Liver (tissue), 9 donors: ENCODE data around the gene SLC34A3. TPM values are rescaled to one million over a fixed set of nuclear protein-coding genes. Genes with fewer than 3 reads are reported as not detected.

Source experiments
- DNase-seq: peaks from one replicate; pipeline ENCODE4 v3.0.0-alpha.2; 2017; ENCODE audit warnings: low spot score
- H3K27ac ChIP-seq, 2 donors: one replicate each; pipeline ENCODE4 v1.7.0; 2013; ENCODE audit warnings: inconsistent platforms in 2 of 2, low read length in 2 of 2, control low read depth in 1 of 2, low read depth in 1 of 2, mild to moderate bottlenecking in 1 of 2
- H3K27me3 ChIP-seq, 4 donors: one replicate each; pipeline versions ENCODE4 v1.6.1 to v1.7.0; 2013; ENCODE audit warnings: low read length in 3 of 4, inconsistent platforms in 1 of 4, mild to moderate bottlenecking in 1 of 4, moderate library complexity in 1 of 4; ENCODE audit not compliant: control insufficient read depth in 4 of 4, insufficient read depth in 4 of 4
- H3K36me3 ChIP-seq, 4 donors: one replicate each; pipeline versions ENCODE4 v1.6.1 to v1.7.0; 2013; ENCODE audit warnings: low read length in 3 of 4, mild to moderate bottlenecking in 3 of 4, low read depth in 1 of 4, moderate library complexity in 1 of 4; ENCODE audit not compliant: control insufficient read depth in 4 of 4, insufficient read depth in 3 of 4
- H3K4me1 ChIP-seq, 4 donors: one replicate each; pipeline versions ENCODE4 v1.6.1 to v1.7.0; 2013; ENCODE audit warnings: low read length in 3 of 4, mild to moderate bottlenecking in 3 of 4, moderate library complexity in 1 of 4; ENCODE audit not compliant: control insufficient read depth in 4 of 4, insufficient read depth in 4 of 4
- H3K4me3 ChIP-seq, 3 donors: one replicate each; pipeline versions ENCODE4 v1.6.1 to v1.7.0; 2013; ENCODE audit warnings: low read length in 3 of 3, control low read depth in 1 of 3, low read depth in 1 of 3, mild to moderate bottlenecking in 1 of 3
- H3K9ac ChIP-seq, 2 donors: one replicate each; pipeline ENCODE4 v1.7.0; 2013; ENCODE audit warnings: low read length in 2 of 2, mild to moderate bottlenecking in 2 of 2, moderate library complexity in 2 of 2, control low read depth in 1 of 2, low read depth in 1 of 2
- H3K9me3 ChIP-seq, 4 donors: one replicate each; pipeline versions ENCODE4 v1.6.1 to v1.7.0; 2013; ENCODE audit warnings: low read length in 3 of 4; ENCODE audit not compliant: control insufficient read depth in 4 of 4
- EGR1 ChIP-seq, 2 donors: IDR thresholded peaks; 2 replicates each; pipeline ENCODE4 v1.6.1; 2016 to 2018; ENCODE audit warnings: antibody characterized with exemption in 2 of 2, low read depth in 2 of 2
- FOXA1 ChIP-seq: IDR thresholded peaks from 2 replicates; pipeline ENCODE4 v1.6.1; 2016; ENCODE audit warnings: antibody characterized with exemption
- FOXA2 ChIP-seq: IDR thresholded peaks from 2 replicates; pipeline ENCODE4 v1.6.1; 2016; ENCODE audit warnings: antibody characterized with exemption
- GABPA ChIP-seq, 2 donors: IDR thresholded peaks in 1 of 2; conservative IDR thresholded peaks in 1 of 2; 2 replicates each; pipeline ENCODE4 v1.6.1; 2016; ENCODE audit warnings: antibody characterized with exemption in 2 of 2, mild to moderate bottlenecking in 1 of 2, moderate library complexity in 1 of 2
- HNF4A ChIP-seq, 2 donors: conservative IDR thresholded peaks; 2 replicates each; pipeline ENCODE4 v1.6.1; 2016; ENCODE audit warnings: antibody characterized with exemption in 2 of 2, mild to moderate bottlenecking in 2 of 2
- HNF4G ChIP-seq: IDR thresholded peaks from 2 replicates; pipeline ENCODE4 v1.6.1; 2016; ENCODE audit warnings: antibody characterized with exemption
- JUND ChIP-seq, 2 donors: IDR thresholded peaks; 2 replicates each; pipeline ENCODE4 v1.6.1; 2016; ENCODE audit warnings: antibody characterized with exemption in 2 of 2
- NR2F2 ChIP-seq: IDR thresholded peaks from 2 replicates; pipeline ENCODE4 v1.6.1; 2016; ENCODE audit warnings: antibody characterized with exemption
- RAD21 ChIP-seq, 2 donors: IDR thresholded peaks; 2 replicates each; pipeline ENCODE4 v1.6.1; 2016; ENCODE audit warnings: antibody characterized with exemption in 2 of 2, mild to moderate bottlenecking in 2 of 2
- SP1 ChIP-seq: IDR thresholded peaks from 2 replicates; pipeline ENCODE4 v1.6.1; 2018; ENCODE audit warnings: antibody characterized with exemption, mild to moderate bottlenecking
- TAF1 ChIP-seq: conservative IDR thresholded peaks from 2 replicates; pipeline ENCODE4 v1.6.1; 2016; ENCODE audit warnings: antibody characterized with exemption, mild to moderate bottlenecking
- YY1 ChIP-seq: IDR thresholded peaks from 2 replicates; pipeline ENCODE4 v1.6.1; 2016; ENCODE audit warnings: antibody characterized with exemption, mild to moderate bottlenecking
- whole genome bisulfite sequencing: extraction: QIAGEN DNeasy Blood & Tissue Kit; methylation state at CpG from one replicate; pipeline ENCODE4 v1.1.7; 2013; 5-methylcytosine and 5-hydroxymethylcytosine counted together
- polyA plus RNA-seq, 2 donors: library from polyadenylated mRNA; stranded (reverse) in 1 of 2; unstranded in 1 of 2; fragments of 200-250 nt in 1 of 2; fragments of >200 nt in 1 of 2; fragmentation: Nextera tagmentation in 1 of 2; extraction: Ambion mirVana in 1 of 2; gene quantifications; one replicate each; pipeline versions ENCODE4 v1.2.1 to v1.2.3, GENCODE V29; 2013 to 2015
- total RNA-seq, 2 donors: library from RNA; depleted of rRNA; stranded (reverse); fragments of >200 nt; gene quantifications; one replicate each; pipeline ENCODE4 v1.2.3, GENCODE V29; 2014
- TF ChIP-seq, protein P1 (sequence below): IDR thresholded peaks from 2 replicates; pipeline ENCODE4 v1.6.1; 2016; ENCODE audit warnings: antibody characterized with exemption
- TF ChIP-seq, protein P2 (sequence below): IDR thresholded peaks from 2 replicates; pipeline ENCODE4 v1.6.1; 2016; ENCODE audit warnings: antibody characterized with exemption, mild to moderate bottlenecking
- TF ChIP-seq, protein P3 (sequence below): IDR thresholded peaks from 2 replicates; pipeline ENCODE4 v1.6.1; 2016; ENCODE audit warnings: antibody characterized with exemption
- donor health status: healthy.
- donor health status: healthy.
- donor health status: healthy.
- donor health status: healthy.
- donor health status: healthy.

The SLC34A3 gene
- total and polyA plus RNA-seq, 4 donors = not detected

DNA sequence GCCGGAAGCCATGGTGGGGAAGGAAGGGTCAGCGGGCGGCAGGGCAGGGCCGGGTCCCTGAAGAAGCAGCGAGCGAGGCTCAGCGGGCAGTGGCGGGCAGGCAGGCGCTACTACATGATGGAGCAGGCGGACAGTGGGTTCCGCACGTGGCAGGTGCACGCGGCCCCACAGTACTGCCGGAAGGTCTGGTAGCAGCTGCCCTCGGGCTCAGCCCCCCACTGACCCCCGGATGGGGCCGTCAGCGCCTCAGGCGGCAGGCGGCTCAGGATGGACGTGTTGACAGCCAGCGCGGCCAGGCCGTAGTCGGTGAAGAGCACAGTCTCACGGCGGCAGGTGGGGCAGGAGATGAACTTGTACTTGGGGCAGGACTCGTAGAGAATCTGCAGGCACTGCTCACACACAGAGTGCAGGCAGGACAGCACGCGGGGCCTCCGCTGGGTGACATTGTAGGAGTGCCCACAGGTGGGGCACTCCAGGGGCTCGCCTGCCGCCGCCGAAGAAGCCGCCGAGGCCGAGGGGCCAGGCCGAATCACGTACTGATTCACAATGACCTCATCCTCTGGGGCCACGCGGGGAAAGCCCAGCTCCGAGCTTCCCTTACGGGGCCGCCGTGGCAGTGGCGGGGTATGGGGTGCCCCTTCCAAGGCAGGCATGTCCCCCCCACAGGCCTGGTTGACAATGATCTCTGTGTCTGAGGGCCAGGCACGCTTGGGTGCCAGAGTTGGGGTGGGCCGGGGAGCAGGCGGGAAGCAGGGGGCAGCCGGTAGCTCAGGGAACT lies 10.2 kb upstream of the SLC34A3 start:
- Histone ChIP-seq H3K27me3 (no peaks in the 10 kb centered on the region), H3K9me3 (no peaks in the 10 kb centered on the region), H3K4me3 (no peak overlapping the region), H3K36me3 (peaks cover 0 to 3% (median under 1%) of the 10 kb centered on the region in 4 donors), H3K4me1 (peaks cover 10 to 30% (median 19%) of the 10 kb centered on the region in 4 donors), H3K9ac (no peak overlapping the region), H3K27ac (no peak overlapping the region)
- no peak for TF ChIP-seq HNF4G
- no peak for TF ChIP-seq EGR1 (IDR thresholded peaks at IDR 0.05; ENCODE audit: low read depth in 2 of 2)
- TF ChIP-seq, protein P1, sequence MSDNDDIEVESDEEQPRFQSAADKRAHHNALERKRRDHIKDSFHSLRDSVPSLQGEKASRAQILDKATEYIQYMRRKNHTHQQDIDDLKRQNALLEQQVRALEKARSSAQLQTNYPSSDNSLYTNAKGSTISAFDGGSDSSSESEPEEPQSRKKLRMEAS = no peak
- TF ChIP-seq, protein P2, sequence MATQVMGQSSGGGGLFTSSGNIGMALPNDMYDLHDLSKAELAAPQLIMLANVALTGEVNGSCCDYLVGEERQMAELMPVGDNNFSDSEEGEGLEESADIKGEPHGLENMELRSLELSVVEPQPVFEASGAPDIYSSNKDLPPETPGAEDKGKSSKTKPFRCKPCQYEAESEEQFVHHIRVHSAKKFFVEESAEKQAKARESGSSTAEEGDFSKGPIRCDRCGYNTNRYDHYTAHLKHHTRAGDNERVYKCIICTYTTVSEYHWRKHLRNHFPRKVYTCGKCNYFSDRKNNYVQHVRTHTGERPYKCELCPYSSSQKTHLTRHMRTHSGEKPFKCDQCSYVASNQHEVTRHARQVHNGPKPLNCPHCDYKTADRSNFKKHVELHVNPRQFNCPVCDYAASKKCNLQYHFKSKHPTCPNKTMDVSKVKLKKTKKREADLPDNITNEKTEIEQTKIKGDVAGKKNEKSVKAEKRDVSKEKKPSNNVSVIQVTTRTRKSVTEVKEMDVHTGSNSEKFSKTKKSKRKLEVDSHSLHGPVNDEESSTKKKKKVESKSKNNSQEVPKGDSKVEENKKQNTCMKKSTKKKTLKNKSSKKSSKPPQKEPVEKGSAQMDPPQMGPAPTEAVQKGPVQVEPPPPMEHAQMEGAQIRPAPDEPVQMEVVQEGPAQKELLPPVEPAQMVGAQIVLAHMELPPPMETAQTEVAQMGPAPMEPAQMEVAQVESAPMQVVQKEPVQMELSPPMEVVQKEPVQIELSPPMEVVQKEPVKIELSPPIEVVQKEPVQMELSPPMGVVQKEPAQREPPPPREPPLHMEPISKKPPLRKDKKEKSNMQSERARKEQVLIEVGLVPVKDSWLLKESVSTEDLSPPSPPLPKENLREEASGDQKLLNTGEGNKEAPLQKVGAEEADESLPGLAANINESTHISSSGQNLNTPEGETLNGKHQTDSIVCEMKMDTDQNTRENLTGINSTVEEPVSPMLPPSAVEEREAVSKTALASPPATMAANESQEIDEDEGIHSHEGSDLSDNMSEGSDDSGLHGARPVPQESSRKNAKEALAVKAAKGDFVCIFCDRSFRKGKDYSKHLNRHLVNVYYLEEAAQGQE = no peak
- no peak for TF ChIP-seq SP1
- no peak for TF ChIP-seq JUND (IDR thresholded peaks at IDR 0.05)
- no peak for TF ChIP-seq YY1
- TF ChIP-seq TAF1 = no peak
- TF ChIP-seq NR2F2 = no peak
- 97% methylated on average over 52 of the region's 52 CpGs for WGBS
- no peak for DNase-seq

DNA sequence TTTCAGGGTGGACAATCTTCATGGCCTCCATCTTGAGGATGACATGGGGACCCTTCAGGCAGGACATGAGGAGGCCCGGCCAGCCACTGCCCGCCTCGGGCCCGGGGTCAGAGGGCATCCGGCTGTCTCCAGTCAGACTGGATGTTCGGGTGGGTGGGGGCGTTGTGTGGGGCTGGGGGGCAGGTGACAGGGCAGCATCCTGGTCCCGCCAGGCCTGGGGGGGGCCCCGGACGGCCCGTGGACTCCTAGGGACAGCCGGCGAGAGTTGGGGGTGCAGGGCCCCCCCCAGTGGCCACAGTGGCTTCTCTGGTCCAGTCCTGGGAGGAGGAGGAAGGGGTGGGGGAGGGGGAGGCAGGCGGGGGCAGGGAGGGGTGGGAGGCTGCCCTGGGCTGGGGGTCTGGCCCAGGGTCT lies 9.6 kb upstream of the SLC34A3 start:
- no peak for TF ChIP-seq HNF4G
- no peak for TF ChIP-seq RAD21 (IDR thresholded peaks at IDR 0.05)
- TF ChIP-seq SP1 = no peak
- no peak for TF ChIP-seq YY1
- no peak for TF ChIP-seq FOXA2
- no peak for TF ChIP-seq HNF4A (conservative IDR thresholded peaks at IDR 0.05)
- no peak for TF ChIP-seq NR2F2
- TF ChIP-seq, protein P3, sequence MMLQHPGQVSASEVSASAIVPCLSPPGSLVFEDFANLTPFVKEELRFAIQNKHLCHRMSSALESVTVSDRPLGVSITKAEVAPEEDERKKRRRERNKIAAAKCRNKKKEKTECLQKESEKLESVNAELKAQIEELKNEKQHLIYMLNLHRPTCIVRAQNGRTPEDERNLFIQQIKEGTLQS = no peak
- no peak for TF ChIP-seq FOXA1
- TF ChIP-seq JUND (IDR thresholded peaks at IDR 0.05) = no peak
- no peak for TF ChIP-seq GABPA (IDR thresholded peaks at IDR 0.05 in 1 of 2, conservative IDR thresholded peaks at IDR 0.05 in 1 of 2)
- H3K36me3 ChIP-seq = no peaks in the 10 kb centered on the region
- no peaks in the 10 kb centered on the region for H3K27me3 ChIP-seq
- peaks cover 10 to 30% (median 19%) of the 10 kb centered on the region in 4 donors for H3K4me1 ChIP-seq
- DNase-seq = no peak
- no peaks in the 10 kb centered on the region for H3K9me3 ChIP-seq
- no peak overlapping the region for H3K27ac ChIP-seq
- peak overlapping the region in 1 of 3 donors; percentile 86 for H3K4me3 ChIP-seq
- no peak overlapping the region for H3K9ac ChIP-seq
- 81% methylated on average over 14 of the region's 14 CpGs for WGBS
